Lung (tissue), 12 donors: ENCODE data around the gene PRKG1. TPM values are rescaled to one million over a fixed set of nuclear protein-coding genes. Genes with fewer than 3 reads are reported as not detected.

Source experiments
- ATAC-seq: fragments of 200-7000 bp; cut with Tn5 transposase; one replicate; pipeline ENCODE4 v1.9.1; 2020; ENCODE audit warnings: moderate number of reproducible peaks; ENCODE audit not compliant: insufficient read depth, low FRiP score
- DNase-seq, 3 donors: peaks; one replicate each; pipeline ENCODE4 v3.0.0-alpha.2; 2013 to 2017
- H3K27ac ChIP-seq, 2 donors: one replicate each; pipeline ENCODE4 v1.5.1; 2013; ENCODE audit warnings: mild to moderate bottlenecking in 2 of 2, moderate library complexity in 2 of 2, control low read depth in 1 of 2, inconsistent platforms in 1 of 2, low read depth in 1 of 2, low read length in 1 of 2
- H3K27me3 ChIP-seq, 3 donors: one replicate each; pipeline ENCODE4 v1.5.1; 2013; ENCODE audit warnings: low read length in 2 of 3; ENCODE audit not compliant: control insufficient read depth in 3 of 3, insufficient read depth in 3 of 3
- H3K36me3 ChIP-seq, 4 donors: one replicate each; pipeline ENCODE4 v1.5.1; 2013; ENCODE audit warnings: low read length in 4 of 4, mild to moderate bottlenecking in 1 of 4, moderate library complexity in 1 of 4; ENCODE audit not compliant: control insufficient read depth in 4 of 4, insufficient read depth in 4 of 4
- H3K4me1 ChIP-seq, 5 donors: one replicate each; pipeline ENCODE4 v1.5.1; 2013; ENCODE audit warnings: low read length in 5 of 5, mild to moderate bottlenecking in 2 of 5, moderate library complexity in 1 of 5; ENCODE audit not compliant: control insufficient read depth in 5 of 5, insufficient read depth in 5 of 5
- H3K4me3 ChIP-seq: one replicate; pipeline ENCODE4 v1.5.1; 2013; ENCODE audit warnings: mild to moderate bottlenecking, control low read depth, moderate library complexity
- H3K9ac ChIP-seq, 2 donors: one replicate each; pipeline ENCODE4 v1.5.1; 2013; ENCODE audit warnings: low read length in 2 of 2, control low read depth in 1 of 2; ENCODE audit not compliant: insufficient read depth in 1 of 2
- H3K9me3 ChIP-seq, 4 donors: one replicate each; pipeline ENCODE4 v1.5.1; 2013; ENCODE audit warnings: low read length in 3 of 4, mild to moderate bottlenecking in 1 of 4, moderate library complexity in 1 of 4; ENCODE audit not compliant: control insufficient read depth in 4 of 4, insufficient read depth in 3 of 4
- CTCF ChIP-seq: IDR thresholded peaks from 2 replicates; pipeline ENCODE4 v1.5.1; 2012; ENCODE audit warnings: mild to moderate bottlenecking; ENCODE audit errors: control extremely low read depth, extremely low read depth
- WGBS, 2 donors: extraction: QIAGEN DNeasy Blood & Tissue Kit; methylation state at CpG; one replicate each; pipeline ENCODE4 v1.1.7; 2013; 5-methylcytosine and 5-hydroxymethylcytosine counted together
- polyA plus RNA-seq, 2 donors: library from polyadenylated mRNA; stranded (reverse); fragments of 200-250 nt; gene quantifications; one replicate each; pipeline ENCODE4 v1.2.1, GENCODE V29; 2013
- total RNA-seq, 2 donors: library from RNA; depleted of rRNA in 1 of 2; stranded (reverse); fragments of >200 nt in 1 of 2; gene quantifications; one replicate each; pipeline ENCODE4 v1.2.1, GENCODE V29; 2014 to 2021
- donor health status: control.
- donor health status: control.
- donor health status: Bipolar disorder and iron deficiency.
- donor health status: healthy.
- donor health status: DM: yes; HTN: yes; CAD: no.

Gene PRKG1
- total and polyA plus RNA-seq, 4 donors, result 2.1 to 50.8 (median 15.1) TPM

DNA sequence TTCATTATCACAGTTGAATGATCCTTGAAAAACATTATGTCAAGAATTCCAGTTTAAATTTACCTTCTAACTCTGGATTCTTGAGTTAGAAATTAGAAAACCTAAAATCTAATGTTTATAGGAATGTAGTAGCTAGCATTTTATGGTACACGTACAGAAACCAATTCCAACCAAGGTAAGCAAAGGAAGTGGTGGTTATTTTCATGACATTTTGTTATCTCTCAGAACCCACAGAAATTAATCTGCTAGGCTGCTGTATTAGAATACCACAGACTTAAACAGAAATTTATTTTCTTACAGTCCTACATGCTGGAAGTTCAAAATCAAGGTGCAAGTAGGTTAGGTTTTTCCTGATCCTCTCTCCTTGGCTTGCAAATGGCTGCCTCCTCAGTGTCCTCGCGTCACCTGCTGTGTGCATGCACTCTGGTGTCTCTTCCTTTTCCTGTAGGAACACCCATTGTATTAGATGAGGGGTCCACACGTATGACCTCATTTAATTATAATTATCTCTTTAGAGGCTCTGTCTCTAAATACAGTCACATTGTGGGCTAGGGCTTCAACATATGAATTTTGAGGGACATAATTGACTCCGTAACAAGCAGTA, 633.6 kb downstream of the PRKG1 start:
- Histone ChIP-seq H3K9me3 (no peaks in the 10 kb centered on the region), H3K36me3 (no peaks in the 10 kb centered on the region), H3K27me3 (no peaks in the 10 kb centered on the region), H3K9ac (no peak overlapping the region), H3K4me1 (peaks cover 0 to 16% (median 0%) of the 10 kb centered on the region in 5 donors), H3K4me3 (no peak overlapping the region), H3K27ac (no peak overlapping the region)
- WGBS, 2 donors, result 81 to 88% methylated on average over 5 of the region's 5 CpGs
- DNase-seq (no peak), ATAC-seq (no peak)
- TF ChIP-seq CTCF, result no peak

DNA sequence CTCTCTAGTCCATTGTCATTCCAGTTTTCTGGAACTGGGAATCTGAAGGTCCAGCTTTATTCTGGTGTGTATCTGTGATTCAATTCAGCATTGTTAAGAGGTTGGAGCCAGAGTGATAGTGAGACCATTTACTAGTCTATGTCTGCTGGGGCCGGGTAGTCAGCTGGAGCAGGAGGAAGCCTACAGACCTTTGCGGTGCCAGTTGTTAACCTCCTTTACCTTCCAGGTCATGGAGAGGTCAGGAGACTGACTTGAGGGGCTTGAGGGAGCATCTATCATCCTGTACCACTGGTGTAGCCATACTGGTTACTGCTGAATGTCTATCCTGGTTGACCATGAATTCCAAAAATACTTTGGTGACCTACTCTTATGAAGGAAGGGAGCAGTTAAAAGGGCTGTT, 634.3 kb downstream of the PRKG1 start:
- Histone ChIP-seq H3K27me3 (no peaks in the 10 kb centered on the region), H3K36me3 (no peaks in the 10 kb centered on the region), H3K9me3 (no peaks in the 10 kb centered on the region), H3K4me3 (no peak overlapping the region), H3K4me1 (peaks cover 0 to 16% (median 0%) of the 10 kb centered on the region in 5 donors), H3K27ac (no peak overlapping the region), H3K9ac (no peak overlapping the region)
- TF ChIP-seq CTCF, result no peak
- ATAC-seq (no peak), DNase-seq (no peak)
- 81 to 97% methylated on average over 2 of the region's 2 CpGs for WGBS, 2 donors

- DNase-seq, result no peak
- H3K9ac ChIP-seq, result no peak overlapping the region
Measured at GRCh38 chr10:51709324-51709972, 635.2 kb downstream of the PRKG1 start.

More at GRCh38 chr10:51709324-51709972, 635.2 kb downstream of the PRKG1 start:
- 82 to 83% methylated on average over 2 of the region's 2 CpGs for WGBS, 2 donors
- no peak overlapping the region for H3K27ac ChIP-seq
- no peak for ATAC-seq
- no peaks in the 10 kb centered on the region for H3K36me3 ChIP-seq
- no peaks in the 10 kb centered on the region for H3K27me3 ChIP-seq
- H3K4me3 ChIP-seq, result no peak overlapping the region
- H3K9me3 ChIP-seq, result no peaks in the 10 kb centered on the region
- no peak for TF ChIP-seq CTCF
- peaks cover 0 to 16% (median 0%) of the 10 kb centered on the region in 5 donors for H3K4me1 ChIP-seq
